Limb (tissue), 2 donors: ENCODE data around the gene UMODL1.

Experiments
- DNase-seq, 2 donors: peaks; one replicate each; pipeline ENCODE4 v3.0.0-alpha.2; 2016; ENCODE audit errors: extremely low spot score in 2 of 2

Gene UMODL1

GRCh38 chr21:42097860-42098454, 26.8 kb downstream of the UMODL1 start:
- no peak for DNase-seq

GRCh38 chr21:42098957-42099505, 27.9 kb downstream of the UMODL1 start:
- DNase-seq, result no peak

GRCh38 chr21:42101246-42101645, 30.1 kb downstream of the UMODL1 start:
- no peak for DNase-seq

- DNase-seq, result no peak
Observed at GRCh38 chr21:42102076-42102475, 31.0 kb downstream of the UMODL1 start.

GRCh38 chr21:42102526-42102925, 31.4 kb downstream of the UMODL1 start:
- DNase-seq, result no peak

GRCh38 chr21:42102991-42103390, 31.9 kb downstream of the UMODL1 start:
- no peak for DNase-seq

- no peak for DNase-seq
Observed at GRCh38 chr21:42103843-42104242, 32.7 kb downstream of the UMODL1 start.

- DNase-seq, result no peak
Observed at GRCh38 chr21:42105476-42106315, 34.6 kb downstream of the UMODL1 start.

- no peak for DNase-seq
Observed at GRCh38 chr21:42106425-42106824, 35.3 kb downstream of the UMODL1 start.

DNA sequence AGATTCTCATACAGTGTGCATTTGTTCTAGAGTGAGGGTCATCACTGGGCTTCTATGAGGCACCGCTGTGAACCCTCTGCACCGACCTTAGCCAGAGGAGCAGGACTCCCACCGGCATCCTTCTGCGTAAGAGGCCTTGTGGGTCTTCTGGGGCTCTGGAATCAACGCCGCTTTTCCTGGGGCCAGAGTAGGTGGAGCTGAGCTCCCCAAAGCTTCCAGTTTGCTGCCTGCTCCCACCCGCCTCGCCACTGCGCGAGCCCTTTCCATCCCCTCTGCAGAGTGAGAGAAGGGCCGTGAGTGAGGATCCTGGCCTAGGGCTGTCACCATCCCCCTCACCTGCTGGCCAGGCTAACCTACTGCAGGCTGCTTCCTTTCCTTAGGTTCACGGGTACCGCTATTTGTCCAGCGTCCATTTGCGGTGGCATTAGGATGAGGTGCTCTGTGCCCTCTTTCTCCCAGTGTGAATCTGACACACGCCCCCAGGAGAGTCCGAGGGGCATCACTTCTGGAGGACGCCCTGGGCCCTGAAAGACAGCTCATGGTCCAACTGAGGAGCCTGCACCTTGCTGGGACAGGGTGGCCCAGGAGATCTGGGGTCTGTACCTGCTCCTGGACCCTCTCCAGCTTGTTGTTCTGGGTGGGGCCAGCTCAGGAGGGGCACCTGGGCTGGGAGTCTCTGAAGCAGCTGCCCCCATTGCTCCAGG, 36.2 kb downstream of the UMODL1 start:
- no peak for DNase-seq

- peak; percentile 22 to 76 for DNase-seq
Observed at GRCh38 chr21:42107881-42108553, 36.9 kb downstream of the UMODL1 start.

DNA sequence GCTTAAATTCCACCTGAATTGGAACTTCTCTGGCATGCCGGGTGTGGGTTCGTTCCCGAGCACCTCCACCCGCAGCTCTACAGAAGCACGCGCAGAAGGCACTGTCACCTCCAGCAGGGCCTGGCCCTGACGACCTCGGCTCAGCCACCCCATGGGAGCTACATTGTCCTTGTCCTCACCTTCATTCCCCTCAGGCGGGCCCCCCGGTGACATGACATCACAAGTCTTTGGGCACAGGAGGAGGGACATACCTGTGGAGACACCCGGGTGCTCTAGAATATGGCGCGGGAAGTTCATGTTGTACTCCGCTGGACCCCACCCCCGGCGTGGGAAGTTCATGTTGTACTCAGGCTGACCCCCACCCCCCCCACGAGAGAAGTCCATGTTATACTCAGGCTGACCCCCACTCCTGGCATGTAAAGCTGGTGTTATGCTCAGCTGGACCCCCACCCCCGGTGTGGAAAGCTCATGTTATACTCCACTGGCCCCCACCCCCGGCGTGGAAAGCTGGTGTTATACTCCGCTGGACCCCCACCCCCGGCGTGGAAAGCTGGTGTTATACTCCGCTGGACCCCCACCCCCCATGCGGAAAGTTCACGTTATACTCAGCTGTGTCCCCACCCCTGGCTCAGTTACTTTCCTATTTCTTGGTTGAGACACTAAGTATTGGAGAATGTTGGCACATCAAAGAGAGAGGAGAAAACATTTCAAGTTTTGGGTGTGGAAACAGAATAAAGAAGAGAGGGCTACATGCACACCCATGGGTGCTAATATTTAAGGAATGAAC, 37.6 kb downstream of the UMODL1 start:
- DNase-seq, result no peak

DNA sequence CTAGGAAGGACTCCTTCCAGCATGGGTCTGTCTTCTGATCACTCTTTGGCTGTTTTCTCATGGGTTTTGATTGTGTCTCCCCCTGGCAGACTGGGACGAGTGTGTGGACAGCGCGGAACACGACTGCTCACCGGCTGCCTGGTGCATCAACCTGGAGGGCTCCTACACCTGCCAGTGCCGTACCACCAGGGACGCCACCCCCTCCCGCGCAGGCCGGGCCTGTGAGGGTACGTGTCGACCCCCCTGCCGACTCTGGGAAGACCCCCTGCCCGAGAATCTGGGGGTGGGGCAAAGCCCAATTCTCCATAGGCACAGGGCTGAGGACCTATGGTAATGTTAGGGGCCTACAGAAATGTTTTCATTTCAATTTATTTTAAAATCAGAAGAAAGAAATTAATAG, 38.4 kb downstream of the UMODL1 start:
- DNase-seq, result no peak

- DNase-seq, result no peak
Observed at GRCh38 chr21:42109873-42110525, 38.9 kb downstream of the UMODL1 start.

DNA sequence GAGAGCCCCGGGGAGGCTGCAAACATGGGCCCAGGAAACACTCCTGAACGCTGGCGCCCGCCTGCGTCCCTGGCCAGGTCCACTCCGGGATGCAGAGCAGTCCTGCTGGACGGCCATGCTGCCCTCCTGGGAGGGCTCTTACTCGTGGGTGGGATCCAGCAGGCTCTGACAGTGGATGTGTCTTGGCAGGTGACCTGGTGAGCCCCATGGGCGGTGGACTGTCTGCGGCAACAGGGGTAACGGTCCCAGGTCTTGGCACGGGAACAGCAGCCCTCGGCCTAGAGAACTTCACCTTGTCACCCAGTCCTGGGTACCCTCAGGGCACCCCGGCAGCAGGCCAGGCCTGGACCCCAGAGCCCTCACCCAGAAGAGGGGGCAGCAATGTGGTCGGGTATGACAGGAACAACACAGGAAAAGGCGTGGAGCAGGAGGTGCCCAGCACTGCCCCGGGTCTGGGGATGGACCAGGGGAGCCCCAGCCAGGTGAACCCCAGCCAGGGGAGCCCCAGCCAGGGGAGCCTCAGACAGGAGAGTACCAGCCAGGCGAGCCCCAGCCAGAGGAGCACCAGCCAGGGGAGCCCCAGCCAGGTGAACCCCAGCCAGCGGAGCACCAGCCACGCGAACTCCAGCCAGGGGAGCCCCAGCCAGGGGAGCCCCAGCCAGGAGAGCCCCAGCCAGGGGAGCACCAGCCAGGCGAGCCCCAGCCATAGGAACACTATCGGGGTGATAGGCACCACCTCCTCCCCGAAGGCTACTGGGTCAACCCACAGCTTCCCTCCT, 39.8 kb downstream of the UMODL1 start:
- no peak for DNase-seq

DNA sequence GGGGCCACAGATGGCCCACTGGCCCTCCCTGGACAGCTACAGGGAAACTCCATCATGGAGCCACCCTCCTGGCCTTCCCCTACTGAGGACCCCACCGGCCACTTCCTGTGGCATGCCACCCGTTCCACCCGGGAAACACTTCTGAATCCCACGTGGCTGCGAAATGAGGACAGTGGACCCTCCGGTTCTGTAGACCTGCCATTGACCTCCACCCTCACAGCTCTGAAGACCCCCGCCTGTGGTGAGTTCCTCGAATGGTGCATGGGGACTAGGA, 40.3 kb downstream of the UMODL1 start:
- no peak for DNase-seq

- DNase-seq, result no peak
Observed at GRCh38 chr21:42111811-42112210, 40.7 kb downstream of the UMODL1 start.

- no peak for DNase-seq
Observed at GRCh38 chr21:42112238-42112637, 41.1 kb downstream of the UMODL1 start.

DNA sequence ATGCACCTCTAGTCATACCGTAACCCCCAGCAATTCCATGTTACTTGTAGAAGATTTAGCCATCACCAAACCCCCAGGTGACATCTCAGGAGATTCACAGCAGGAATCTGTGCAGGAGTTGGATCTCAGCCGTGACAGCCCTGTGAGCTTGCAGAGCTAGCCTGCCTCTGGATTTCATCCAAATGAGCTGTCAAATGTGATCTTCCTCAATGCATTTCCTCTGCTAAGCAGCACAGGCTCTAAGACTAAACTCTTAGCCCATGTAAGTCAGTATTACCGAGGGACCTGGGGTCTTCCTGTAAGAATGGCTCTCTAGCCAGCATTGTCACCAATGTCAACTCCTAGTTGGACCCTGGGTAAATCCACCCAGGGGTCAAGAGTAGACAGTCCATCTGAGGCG, 41.7 kb downstream of the UMODL1 start:
- peak in 1 of 2 donors; percentile 33 for DNase-seq

GRCh38 chr21:42113926-42114409, 42.9 kb downstream of the UMODL1 start:
- DNase-seq, result no peak
